Measurements from ENCODE around the gene TNFRSF8. TPM values are rescaled to one million over a fixed set of nuclear protein-coding genes. Genes with fewer than 3 reads are reported as not detected.

TNFRSF8 gene
- total RNA-seq, 1 experiment from 2014 or later: 2.9 TPM

- H3K4me1 ChIP-seq (ENCODE audit: insufficient read depth, low read length): no peaks in the 10 kb centered on the region
- Mint-ChIP-seq H3K27me3 (ENCODE audit: low read depth) (peaks cover 40% of the 10 kb centered on the region), H3K9me3 (peaks cover 4 to 6% of the 10 kb centered on the region in 2 experiments; a peak in 4 of 5 replicates), H3K4me1 (peaks cover 0 to 7% of the 10 kb centered on the region in 2 experiments; a peak in 2 of 4 replicates), H3K27ac (no peak overlapping the region), H3K4me3 (no peak overlapping the region), H3K36me3 (ENCODE audit: insufficient read depth in 1 of 3, low read depth in 3 of 3) (peaks cover 0 to 2% (median 0%) of the 10 kb centered on the region in 3 experiments; a peak in 2 of 7 replicates)
- DNase-seq: no peak
- H3K9ac ChIP-seq (ENCODE audit: extremely low read depth, insufficient read length, low read length): no peak overlapping the region
- H2BK5ac ChIP-seq (ENCODE audit: insufficient read length, low read length): no peak overlapping the region
- H4K20me1 ChIP-seq (ENCODE audit: control insufficient read depth, insufficient read depth, insufficient read length): peaks cover 2% of the 10 kb centered on the region
- H3K27me3 ChIP-seq (ENCODE audit: insufficient read depth, low read length): peaks cover 2% of the 10 kb centered on the region; the same call in 1 of the 2 replicates
- no CpG with 5 or more reads among the region's 4 CpGs for WGBS (ENCODE audit: extremely low coverage, insufficient read length, low lambda C conversion rate)
- no peaks in the 10 kb centered on the region for H3K79me1 ChIP-seq (ENCODE audit: insufficient read depth, low read depth, low read length, poor library complexity, severe bottlenecking)
- H2AFZ ChIP-seq (ENCODE audit: low read length): no peak overlapping the region
- H2BK120ac ChIP-seq (ENCODE audit: low read depth, low read length, poor library complexity, severe bottlenecking): no peak overlapping the region
- H4K91ac ChIP-seq (ENCODE audit: insufficient read length, low read depth, low read length): no peak overlapping the region
- no peaks in the 10 kb centered on the region for H3K9me3 ChIP-seq (ENCODE audit: control insufficient read depth, low read depth, low read length)
- no peak overlapping the region for H3T11ph ChIP-seq (ENCODE audit: low read length)
- no peak for TF ChIP-seq CTCF (conservative IDR thresholded peaks at IDR 0.05)
- H4K5ac ChIP-seq (ENCODE audit: insufficient read length, low read depth, low read length): no peak overlapping the region
- no peak overlapping the region for H3K56ac ChIP-seq (ENCODE audit: insufficient read length, low read depth, low read length)
- H2AK5ac ChIP-seq (ENCODE audit: insufficient read length, low read length): no peak overlapping the region
- no peak overlapping the region for H3K23ac ChIP-seq (ENCODE audit: insufficient read length, low read depth, low read length)
- no peak overlapping the region for H3K27ac ChIP-seq (ENCODE audit: insufficient read length, low read depth, low read length)
- no peak overlapping the region for H2BK12ac ChIP-seq (ENCODE audit: insufficient read length, low read depth, low read length)
- no peak overlapping the region for H3K14ac ChIP-seq (ENCODE audit: insufficient read depth, low read length)
- H2BK20ac ChIP-seq (ENCODE audit: low read depth, low read length, poor library complexity, severe bottlenecking): no peak overlapping the region
- no peak overlapping the region for H4K8ac ChIP-seq (replicated peaks; ENCODE audit: insufficient read length, low read depth, low read length)
- no peak overlapping the region for H3K4ac ChIP-seq (ENCODE audit: low read depth, low read length)
- H3K79me2 ChIP-seq (ENCODE audit: insufficient read depth, low read length): no peaks in the 10 kb centered on the region
- no peak overlapping the region for H3K18ac ChIP-seq (ENCODE audit: insufficient read length, low read depth, low read length)
- H3K23me2 ChIP-seq (ENCODE audit: insufficient read length, low read depth, low read length, poor library complexity, severe bottlenecking): peaks cover 2% of the 10 kb centered on the region
- no peak overlapping the region for H2BK15ac ChIP-seq (ENCODE audit: low read depth, low read length)
- H3K4me2 ChIP-seq (ENCODE audit: insufficient read depth, insufficient read length, low read length): no peak overlapping the region
Observed at GRCh38 chr1:12057940-12058687, 5.0 kb upstream of the TNFRSF8 start.
